Stimulated activated CD4-positive, alpha-beta T cell treated with anti-CD3 and anti-CD28 coated beads, TNF-alpha, amount 100 ng/mL, for 4 hours (primary cell): Measurements from ENCODE around the gene PADI4.

Experiments used
- DNase-seq, 3 experiments: peaks; one replicate each; pipeline ENCODE4 v3.0.0-alpha.2; 2020; ENCODE audit warnings: low read depth in 3 of 3

The PADI4 gene

GRCh38 chr1:17286646-17287045 lies 21.4 kb upstream of the PADI4 start:
- no peak for DNase-seq

GRCh38 chr1:17287130-17287776 lies 20.7 kb upstream of the PADI4 start:
- no peak for DNase-seq

- DNase-seq, result no peak
Measured at GRCh38 chr1:17289721-17290120, 18.3 kb upstream of the PADI4 start.

GRCh38 chr1:17290553-17290952 lies 17.4 kb upstream of the PADI4 start:
- DNase-seq, result no peak

GRCh38 chr1:17292299-17293160 lies 15.5 kb upstream of the PADI4 start:
- no peak for DNase-seq

GRCh38 chr1:17293681-17294425 lies 14.1 kb upstream of the PADI4 start:
- no peak for DNase-seq

GRCh38 chr1:17295292-17295691 lies 12.7 kb upstream of the PADI4 start:
- DNase-seq, result no peak

GRCh38 chr1:17296086-17296485 lies 11.9 kb upstream of the PADI4 start:
- DNase-seq, result no peak

- DNase-seq, result no peak
Measured at GRCh38 chr1:17297991-17298390, 10.0 kb upstream of the PADI4 start.

- DNase-seq, result no peak
Measured at GRCh38 chr1:17301767-17302166, 6.2 kb upstream of the PADI4 start.

- DNase-seq, result no peak
Measured at GRCh38 chr1:17304151-17304825, 3.7 kb upstream of the PADI4 start.

GRCh38 chr1:17304826-17305175 lies 3.2 kb upstream of the PADI4 start:
- no peak for DNase-seq

GRCh38 chr1:17305576-17306095 lies 2.4 kb upstream of the PADI4 start:
- DNase-seq, result no peak

- DNase-seq, result no peak
Measured at GRCh38 chr1:17306407-17306806, 1.6 kb upstream of the PADI4 start.

- DNase-seq, result no peak
Measured at GRCh38 chr1:17306921-17307320, 1.1 kb upstream of the PADI4 start.

- DNase-seq, result no peak
Measured at GRCh38 chr1:17307329-17307728, 668 bp upstream of the PADI4 start.

GRCh38 chr1:17308593-17308992 lies 596 bp downstream of the PADI4 start:
- DNase-seq, result no peak

- DNase-seq, result no peak
Measured at GRCh38 chr1:17309426-17310067, 1.6 kb downstream of the PADI4 start.

- no peak for DNase-seq
Measured at GRCh38 chr1:17310068-17310640, 2.2 kb downstream of the PADI4 start.

GRCh38 chr1:17313530-17314309 lies 5.7 kb downstream of the PADI4 start:
- DNase-seq, result no peak
